OCI-LY1 (cell line): ENCODE data around the gene PNPLA5.

Source experiments
- H2AFZ ChIP-seq: fragments of 200-600 bp; sonication (generic), shearing (Covaris generic); 2 replicates; pipeline ENCODE4 v1.6.0; 2014; ENCODE audit warnings: antibody characterized with exemption, mild to moderate bottlenecking, low read length
- H3F3A ChIP-seq: fragments of 200-600 bp; sonication (generic), shearing (Covaris generic); 2 replicates; pipeline ENCODE4 v1.6.0; 2014; ENCODE audit warnings: mild to moderate bottlenecking, antibody characterized with exemption, low read length, moderate library complexity; ENCODE audit not compliant: insufficient read depth
- H3K27ac ChIP-seq: fragments of 200-600 bp; sonication (generic); 2 replicates; pipeline ENCODE4 v1.5.1; 2014; ENCODE audit warnings: low read length, mixed run types, mild to moderate bottlenecking, low read depth; ENCODE audit not compliant: poor library complexity, severe bottlenecking
- H3K27me3 ChIP-seq: fragments of 200-600 bp; sonication (generic); 2 replicates; pipeline ENCODE4 v1.6.0; 2014; ENCODE audit warnings: antibody characterized with exemption, mild to moderate bottlenecking, low read length, moderate library complexity; ENCODE audit not compliant: insufficient read depth
- H3K36me3 ChIP-seq: fragments of 200-600 bp; sonication (generic); 2 replicates; pipeline ENCODE4 v1.6.1; 2014; ENCODE audit warnings: mild to moderate bottlenecking, antibody characterized with exemption, low read length, moderate library complexity, mixed read lengths; ENCODE audit not compliant: insufficient read depth
- H3K4me1 ChIP-seq: fragments of 200-600 bp; sonication (generic); 2 replicates; pipeline ENCODE4 v1.5.1; 2014; ENCODE audit warnings: mild to moderate bottlenecking, low read length, moderate library complexity; ENCODE audit not compliant: insufficient read depth, severe bottlenecking
- H3K4me2 ChIP-seq: fragments of 200-600 bp; sonication (generic), shearing (Covaris generic); 2 replicates; pipeline ENCODE4 v1.6.1; 2014; ENCODE audit warnings: low read length
- H3K4me3 ChIP-seq: fragments of 200-600 bp; sonication (generic); 2 replicates; pipeline ENCODE4 v1.5.1; 2014; ENCODE audit warnings: low read length, low read depth, mild to moderate bottlenecking, mixed read lengths; ENCODE audit not compliant: poor library complexity, severe bottlenecking
- H3K79me2 ChIP-seq: fragments of 200-600 bp; shearing (Covaris generic); 2 replicates; pipeline ENCODE4 v1.6.1; 2016; ENCODE audit warnings: mixed run types, low read length, mixed read lengths; ENCODE audit not compliant: insufficient read depth
- H3K9ac ChIP-seq: fragments of 200-600 bp; sonication (generic), shearing (Covaris generic); 2 replicates; pipeline ENCODE4 v1.6.1; 2014; ENCODE audit warnings: mild to moderate bottlenecking, low read length, mixed read lengths
- H3K9me2 ChIP-seq: fragments of 200-600 bp; sonication (generic), shearing (Covaris generic); 2 replicates; pipeline ENCODE4 v1.6.1; 2014; ENCODE audit warnings: low read depth, mild to moderate bottlenecking, low read length, mixed read lengths
- H3K9me3 ChIP-seq: fragments of 200-600 bp; shearing (Covaris generic); 2 replicates; pipeline ENCODE4 v1.6.1; 2014; ENCODE audit warnings: low read length, mixed read lengths
- H4K20me1 ChIP-seq: fragments of 200-600 bp; sonication (generic), shearing (Covaris generic); 2 replicates; pipeline ENCODE4 v1.6.0; 2016; ENCODE audit warnings: mild to moderate bottlenecking, low read length; ENCODE audit not compliant: insufficient read depth
- CTCF ChIP-seq: fragments of 200-600 bp; sonication (generic), shearing (Covaris generic); IDR thresholded peaks from 2 replicates; pipeline ENCODE4 v1.5.1; 2017; ENCODE audit warnings: mild to moderate bottlenecking, antibody characterized with exemption, low read length, moderate library complexity, mixed read lengths
- EZH2 ChIP-seq: fragments of 200-600 bp; sonication (generic), shearing (Covaris generic); IDR thresholded peaks from 2 replicates; pipeline ENCODE4 v1.8.0; 2017; ENCODE audit warnings: borderline replicate concordance, mixed run types, mild to moderate bottlenecking, antibody characterized with exemption, low read length, moderate library complexity, mixed read lengths

The PNPLA5 gene

DNA sequence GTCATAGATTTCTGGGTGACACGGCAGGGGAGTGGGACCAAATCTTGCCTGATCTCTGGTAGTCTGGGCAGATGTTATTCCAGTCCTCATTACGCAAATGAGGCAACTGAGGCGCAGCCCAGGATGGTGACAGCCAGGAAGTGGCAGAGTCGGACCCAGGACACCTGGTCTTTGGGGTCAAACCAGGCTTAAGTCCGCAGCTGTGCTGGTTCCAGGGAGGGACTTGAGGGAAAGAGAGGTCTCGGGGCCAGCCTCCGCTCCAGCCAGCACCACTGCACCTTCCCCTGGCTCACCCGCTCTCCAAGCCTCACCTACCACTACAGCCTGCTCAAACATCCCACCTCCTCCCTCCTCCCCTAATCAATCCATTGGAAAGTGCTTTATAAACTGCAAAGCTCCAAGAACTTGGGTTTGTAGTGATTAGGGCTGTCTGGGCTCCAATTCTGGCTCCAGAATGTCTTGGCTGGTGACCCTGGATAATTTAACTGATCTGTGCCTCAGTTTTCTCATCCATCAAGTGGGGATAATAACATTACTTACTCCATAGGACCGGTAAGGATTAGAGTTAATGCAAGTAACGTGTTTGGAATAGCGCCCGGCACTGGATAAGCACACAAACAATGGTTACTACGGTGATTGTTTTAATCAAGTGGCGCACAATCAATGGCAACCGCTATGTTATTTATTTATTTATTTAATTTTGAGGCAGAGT lies 526 bp upstream of the PNPLA5 start:
- Histone ChIP-seq H3K4me3 (no peak overlapping the region), H4K20me1 (no peaks in the 10 kb centered on the region), H3F3A (no peaks in the 10 kb centered on the region), H2AFZ (no peak overlapping the region), H3K9me3 (no peaks in the 10 kb centered on the region), H3K79me2 (no peaks in the 10 kb centered on the region), H3K27me3 (peaks cover 11% of the 10 kb centered on the region; the same call in 1 of the 2 replicates), H3K4me1 (no peaks in the 10 kb centered on the region), H3K36me3 (no peaks in the 10 kb centered on the region), H3K9me2 (no peaks in the 10 kb centered on the region), H3K9ac (no peak overlapping the region), H3K27ac (no peak overlapping the region), H3K4me2 (no peak overlapping the region)
- no peak for TF ChIP-seq EZH2
- no peak for TF ChIP-seq CTCF

GRCh38 chr22:43890901-43891331 lies 897 bp downstream of the PNPLA5 start:
- Histone ChIP-seq H3K9me3 (no peaks in the 10 kb centered on the region), H3K36me3 (no peaks in the 10 kb centered on the region), H3K27ac (no peak overlapping the region), H3K4me3 (no peak overlapping the region), H3K9ac (no peak overlapping the region), H3K4me2 (no peak overlapping the region), H3K4me1 (no peaks in the 10 kb centered on the region), H3K9me2 (no peaks in the 10 kb centered on the region), H3K27me3 (peaks cover 11% of the 10 kb centered on the region; the same call in 1 of the 2 replicates), H4K20me1 (no peaks in the 10 kb centered on the region), H2AFZ (no peak overlapping the region), H3F3A (no peaks in the 10 kb centered on the region), H3K79me2 (no peaks in the 10 kb centered on the region)
- TF ChIP-seq CTCF (no peak), EZH2 (no peak)

DNA sequence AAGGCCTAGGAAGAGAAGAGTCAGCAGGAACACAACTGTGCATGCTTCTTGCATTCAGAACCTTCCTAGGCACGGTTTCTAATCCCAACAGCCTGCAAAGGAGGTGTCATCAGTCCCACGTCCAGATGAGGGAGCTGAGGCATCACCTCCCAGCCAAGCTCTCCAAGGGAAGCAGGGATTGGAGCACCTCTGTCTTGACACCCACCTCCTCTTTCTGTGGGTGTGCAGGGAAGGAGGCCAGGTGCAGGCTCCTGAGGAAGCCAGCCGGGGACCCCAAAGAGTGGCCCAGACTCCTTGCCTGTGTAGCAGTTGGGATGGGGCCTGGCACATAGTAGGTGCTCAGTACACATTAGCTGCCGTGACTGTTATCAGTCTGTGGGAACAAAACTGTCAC lies 2.0 kb downstream of the PNPLA5 start:
- H3K4me2 ChIP-seq, result no peak overlapping the region
- H3K9me3 ChIP-seq, result no peaks in the 10 kb centered on the region
- no peaks in the 10 kb centered on the region for H3K4me1 ChIP-seq
- H4K20me1 ChIP-seq, result no peaks in the 10 kb centered on the region
- H3K36me3 ChIP-seq, result no peaks in the 10 kb centered on the region
- no peaks in the 10 kb centered on the region for H3F3A ChIP-seq
- H2AFZ ChIP-seq, result no peak overlapping the region
- no peak for TF ChIP-seq EZH2
- TF ChIP-seq CTCF, result no peak
- no peak overlapping the region for H3K4me3 ChIP-seq
- no peak overlapping the region for H3K27ac ChIP-seq
- H3K9me2 ChIP-seq, result no peaks in the 10 kb centered on the region
- H3K79me2 ChIP-seq, result no peaks in the 10 kb centered on the region
- peaks cover 11% of the 10 kb centered on the region; the same call in 1 of the 2 replicates for H3K27me3 ChIP-seq
- no peak overlapping the region for H3K9ac ChIP-seq
